Measurements from ENCODE around the gene BIRC5.
A peak's percentile ranks its signal among the peaks of the same experiment; 100 is the strongest.
"Not testable (repeated sequence)": the region's sequence is repeated elsewhere in the genome, so short reads cannot be mapped to it uniquely, and the experiment has no call there.

BIRC5 gene

DNA sequence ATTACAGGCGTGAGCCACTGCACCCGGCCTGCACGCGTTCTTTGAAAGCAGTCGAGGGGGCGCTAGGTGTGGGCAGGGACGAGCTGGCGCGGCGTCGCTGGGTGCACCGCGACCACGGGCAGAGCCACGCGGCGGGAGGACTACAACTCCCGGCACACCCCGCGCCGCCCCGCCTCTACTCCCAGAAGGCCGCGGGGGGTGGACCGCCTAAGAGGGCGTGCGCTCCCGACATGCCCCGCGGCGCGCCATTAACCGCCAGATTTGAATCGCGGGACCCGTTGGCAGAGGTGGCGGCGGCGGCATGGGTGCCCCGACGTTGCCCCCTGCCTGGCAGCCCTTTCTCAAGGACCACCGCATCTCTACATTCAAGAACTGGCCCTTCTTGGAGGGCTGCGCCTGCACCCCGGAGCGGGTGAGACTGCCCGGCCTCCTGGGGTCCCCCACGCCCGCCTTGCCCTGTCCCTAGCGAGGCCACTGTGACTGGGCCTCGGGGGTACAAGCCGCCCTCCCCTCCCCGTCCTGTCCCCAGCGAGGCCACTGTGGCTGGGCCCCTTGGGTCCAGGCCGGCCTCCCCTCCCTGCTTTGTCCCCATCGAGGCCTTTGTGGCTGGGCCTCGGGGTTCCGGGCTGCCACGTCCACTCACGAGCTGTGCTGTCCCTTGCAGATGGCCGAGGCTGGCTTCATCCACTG, at the start of gene BIRC5:
TSS of gene BIRC5 (plus strand) at position 238 of the 690 bp plus-strand sequence. CDS start at position 302, 64 bp downstream.
- peak; percentile 89 for DNase-seq

DNA sequence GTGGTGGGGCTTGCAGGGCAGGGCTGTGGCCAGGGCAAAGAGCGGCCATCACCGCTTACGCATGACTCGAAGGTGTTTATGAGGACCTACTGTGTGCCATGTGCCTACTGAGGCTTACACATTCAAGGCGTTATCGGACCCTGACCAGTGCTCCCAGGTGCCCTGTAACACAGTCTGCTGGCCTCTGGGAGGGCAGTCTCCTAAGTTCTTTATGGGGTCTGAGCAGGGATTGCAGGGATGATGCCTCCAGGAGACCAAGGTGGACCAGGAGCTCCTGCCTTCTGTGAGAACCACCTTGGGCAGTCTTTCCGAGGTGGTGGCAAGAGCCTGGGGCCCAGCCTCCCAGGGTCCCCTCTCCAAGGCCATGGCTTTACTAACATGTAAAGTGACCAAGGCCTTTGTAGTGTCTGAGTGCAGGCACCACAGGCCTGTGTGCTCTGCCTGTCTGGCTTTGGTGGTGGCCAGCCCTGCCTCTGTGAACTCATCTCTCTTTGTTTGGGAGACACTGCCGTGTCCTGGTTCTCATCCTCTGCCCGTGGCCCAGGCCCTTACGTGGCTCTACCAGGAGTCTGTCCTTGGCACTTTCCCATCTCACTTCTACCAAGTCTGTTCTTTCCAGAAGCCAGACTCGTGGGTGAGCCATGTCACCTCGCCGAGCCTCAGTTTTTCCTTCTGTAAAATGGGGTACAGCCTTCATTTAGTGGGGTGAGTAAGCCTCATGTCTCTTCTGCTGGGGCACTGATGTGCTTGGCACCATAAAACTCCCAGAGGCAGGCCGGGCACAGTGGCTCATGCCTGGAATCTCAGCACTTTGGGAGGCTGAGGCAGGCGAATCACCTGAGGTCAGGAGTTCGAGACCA, 49.1 kb upstream of the BIRC5 start:
- no peak for DNase-seq

DNA sequence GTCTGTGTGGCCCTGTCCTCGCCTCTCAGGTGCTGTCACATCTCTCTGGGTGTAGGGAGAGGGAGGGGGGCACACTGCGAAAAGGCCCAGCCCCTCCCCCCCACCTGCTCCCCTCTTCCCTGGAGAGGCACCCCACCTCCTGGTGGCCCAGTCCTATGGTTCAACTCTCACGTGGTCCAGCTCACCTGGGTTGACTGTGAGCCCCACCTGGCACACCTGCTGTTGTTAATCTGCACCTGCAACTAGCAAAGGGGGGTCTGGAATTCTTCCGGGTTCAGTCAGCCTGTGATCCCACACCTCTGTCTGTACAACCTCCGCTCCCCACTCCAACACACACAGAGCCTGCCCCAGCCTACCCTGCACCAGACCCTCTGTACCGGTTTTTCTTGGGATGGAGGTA, 47.6 kb upstream of the BIRC5 start:
- no peak for DNase-seq

- peak; percentile 57 for DNase-seq
Observed at GRCh38 chr17:78168242-78168902, 45.7 kb upstream of the BIRC5 start, which contains the start of gene SYNGR2. Gene SYNGR2 (plus strand): TSS chr17:78168581. CDS start chr17:78168617, 36 bp downstream.

GRCh38 chr17:78168903-78169793, 44.9 kb upstream of the BIRC5 start:
- DNase-seq: no peak

GRCh38 chr17:78170692-78171590, 43.1 kb upstream of the BIRC5 start:
- no peak for DNase-seq

DNA sequence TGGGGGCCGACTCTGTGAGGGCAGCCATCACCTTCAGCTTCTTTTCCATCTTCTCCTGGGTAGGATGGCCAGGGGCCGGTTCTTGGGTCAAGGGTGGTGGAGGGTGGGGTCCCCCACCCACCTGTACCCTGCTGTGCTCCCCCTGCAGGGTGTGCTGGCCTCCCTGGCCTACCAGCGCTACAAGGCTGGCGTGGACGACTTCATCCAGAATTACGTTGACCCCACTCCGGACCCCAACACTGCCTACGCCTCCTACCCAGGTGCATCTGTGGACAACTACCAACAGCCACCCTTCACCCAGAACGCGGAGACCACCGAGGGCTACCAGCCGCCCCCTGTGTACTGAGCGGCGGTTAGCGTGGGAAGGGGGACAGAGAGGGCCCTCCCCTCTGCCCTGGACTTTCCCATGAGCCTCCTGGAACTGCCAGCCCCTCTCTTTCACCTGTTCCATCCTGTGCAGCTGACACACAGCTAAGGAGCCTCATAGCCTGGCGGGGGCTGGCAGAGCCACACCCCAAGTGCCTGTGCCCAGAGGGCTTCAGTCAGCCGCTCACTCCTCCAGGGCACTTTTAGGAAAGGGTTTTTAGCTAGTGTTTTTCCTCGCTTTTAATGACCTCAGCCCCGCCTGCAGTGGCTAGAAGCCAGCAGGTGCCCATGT, 42.3 kb upstream of the BIRC5 start:
- DNase-seq: not testable (repeated sequence)

GRCh38 chr17:78172249-78173051, 41.6 kb upstream of the BIRC5 start:
- no peak for DNase-seq

GRCh38 chr17:78173097-78173715, 40.8 kb upstream of the BIRC5 start:
- no peak for DNase-seq

- DNase-seq: peak; percentile 57
Observed at GRCh38 chr17:78174346-78174869, 39.6 kb upstream of the BIRC5 start.

DNA sequence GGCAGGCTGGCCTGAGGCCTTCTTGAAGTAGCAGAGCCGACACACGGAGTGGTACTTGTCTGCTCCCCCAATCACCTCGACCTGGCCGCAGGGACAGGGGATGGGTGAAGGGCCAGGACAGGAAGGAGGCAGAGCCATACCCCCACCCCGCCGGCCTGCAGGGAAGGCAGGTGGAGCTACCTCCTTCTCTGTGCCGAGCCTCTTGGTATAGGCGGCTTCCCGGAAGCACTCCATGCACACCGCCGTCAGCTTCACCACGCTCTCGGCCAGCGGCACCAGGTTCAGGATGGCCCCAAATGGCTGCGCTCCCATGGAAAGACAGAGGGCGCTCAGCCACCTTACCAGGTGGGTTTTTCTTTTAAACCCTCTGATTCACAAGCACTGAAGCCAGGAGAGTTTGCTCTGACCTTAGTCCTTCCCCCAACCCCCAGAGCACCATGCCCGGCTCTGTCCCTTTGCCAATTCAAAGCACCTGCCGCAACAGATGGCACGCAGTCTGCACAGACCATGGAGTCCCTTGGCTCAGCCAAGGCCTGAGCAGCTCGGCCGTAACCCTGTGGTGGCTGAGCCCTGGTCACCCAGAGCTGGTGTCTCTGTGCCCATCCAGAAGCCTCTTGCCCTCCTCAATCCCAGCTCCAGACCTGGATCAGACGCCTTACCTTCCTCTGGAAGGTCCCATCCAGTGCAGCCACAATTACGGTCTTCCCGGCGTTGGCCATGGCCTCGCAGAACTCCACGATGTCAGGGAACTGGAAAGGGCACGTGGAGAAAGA, 39.0 kb upstream of the BIRC5 start:
- DNase-seq: no peak

- no peak for DNase-seq
Observed at GRCh38 chr17:78175643-78175981, 38.4 kb upstream of the BIRC5 start.

DNA sequence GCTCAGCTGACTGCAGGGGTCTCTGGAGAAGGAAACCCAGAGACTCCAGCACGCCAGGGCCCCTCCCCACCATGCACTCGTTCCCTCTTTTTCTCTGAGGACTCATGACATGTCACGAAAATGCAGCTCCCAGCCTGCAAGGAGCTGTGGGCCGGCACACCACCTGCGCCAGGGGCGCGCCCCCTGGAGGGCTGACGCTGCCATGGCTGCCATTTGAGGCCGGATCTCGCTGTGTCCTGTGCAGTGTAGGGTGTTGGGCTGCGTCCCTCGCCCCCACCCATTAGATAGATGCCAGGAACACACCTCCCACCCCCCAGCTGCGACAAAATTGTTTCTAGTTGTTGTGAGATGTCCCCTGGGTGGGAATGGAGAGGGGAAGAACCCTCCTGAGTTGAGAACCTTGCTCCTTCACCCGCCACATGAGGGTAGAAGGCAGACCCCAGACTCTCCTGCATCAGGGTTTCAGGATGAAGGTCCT, 37.5 kb upstream of the BIRC5 start:
- peak; percentile 69 for DNase-seq

DNA sequence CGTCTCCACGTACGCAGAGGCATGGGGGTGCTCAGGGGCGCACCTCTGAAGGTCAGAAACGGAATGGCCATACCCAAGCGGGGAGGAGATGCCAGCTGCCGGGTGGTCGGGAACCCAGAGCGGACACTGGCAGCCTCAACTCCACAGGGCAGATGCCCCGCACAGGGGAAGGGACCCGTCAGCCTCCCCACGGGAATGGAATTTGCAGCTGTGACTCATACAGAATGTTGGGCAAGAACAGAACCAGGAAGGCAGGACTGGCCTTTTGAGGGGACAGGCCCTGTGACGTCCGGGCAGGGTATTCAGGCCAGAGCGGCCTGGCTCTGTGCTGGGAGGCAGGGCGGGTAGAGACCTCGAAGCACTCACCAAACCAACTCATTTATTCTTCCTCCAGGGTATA, 34.7 kb upstream of the BIRC5 start:
- no peak for DNase-seq

- DNase-seq: no peak
Observed at GRCh38 chr17:78180083-78180482, 34.0 kb upstream of the BIRC5 start.

DNA sequence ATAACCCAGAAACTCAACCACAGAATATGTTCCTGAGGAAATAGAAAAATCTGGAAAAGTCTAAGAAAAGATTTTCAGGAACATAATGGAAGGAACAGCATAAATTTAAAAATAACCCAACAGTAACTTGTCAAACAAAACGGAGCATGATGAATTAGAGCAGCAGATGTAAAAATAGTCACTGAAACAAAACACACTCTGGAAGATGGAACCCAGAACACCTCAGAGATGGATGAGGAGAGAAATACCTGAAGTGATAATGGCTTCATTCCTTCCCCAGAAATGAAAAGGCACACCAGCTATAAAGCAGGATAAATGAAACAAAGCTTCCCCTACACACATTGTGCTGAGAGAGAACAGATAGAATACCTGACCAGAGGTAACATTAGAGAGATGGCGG, 33.5 kb upstream of the BIRC5 start:
- DNase-seq: no peak

- no peak for DNase-seq
Observed at GRCh38 chr17:78182504-78182903, 31.5 kb upstream of the BIRC5 start.

GRCh38 chr17:78183916-78184315, 30.1 kb upstream of the BIRC5 start:
- no peak for DNase-seq

Data from left hindlimb (tissue), 1 donor.